Measurements from ENCODE around the gene ITPRIP.

GRCh38 chr10:104268405-104268712 is 69.9 kb downstream of the ITPRIP start:
- no peak for TF ChIP-seq CTCF (IDR thresholded peaks at IDR 0.05)
- TF ChIP-seq CHD2 (IDR thresholded peaks at IDR 0.05; ENCODE audit: low read length, partially characterized antibody): no peak
- TF ChIP-seq POLR2AphosphoS5 (IDR thresholded peaks at IDR 0.05; ENCODE audit: low read depth, low read length): no peak
- no peak for TF ChIP-seq RFX5 (IDR thresholded peaks at IDR 0.05; ENCODE audit: low read length)
- no peak for TF ChIP-seq IRF3 (IDR thresholded peaks at IDR 0.05; ENCODE audit: low read depth, low read length)
- no peak for TF ChIP-seq JUND (IDR thresholded peaks at IDR 0.05)
- no peak for TF ChIP-seq REST (IDR thresholded peaks at IDR 0.05; ENCODE audit: low read depth, low read length)
- no peak for TF ChIP-seq TEAD4 (IDR thresholded peaks at IDR 0.05; ENCODE audit: borderline replicate concordance, insufficient read depth)
- TF ChIP-seq TAF1 (IDR thresholded peaks at IDR 0.05; ENCODE audit: borderline replicate concordance, low read depth, low read length): no peak
- no peak for TF ChIP-seq USF2 (IDR thresholded peaks at IDR 0.05; ENCODE audit: borderline replicate concordance, low read depth, low read length)
- TF ChIP-seq EP300 (IDR thresholded peaks at IDR 0.05; ENCODE audit: borderline replicate concordance in 1 of 2, low read depth in 1 of 2, low read length in 1 of 2): no peak
- no peak for TF ChIP-seq MAX (IDR thresholded peaks at IDR 0.05; ENCODE audit: low read depth)
- no peak for TF ChIP-seq EZH2phosphoT487 (IDR thresholded peaks at IDR 0.05; ENCODE audit: borderline replicate concordance, low read depth)
- no peak for TF ChIP-seq PBX3 (IDR thresholded peaks at IDR 0.05)

All from SK-N-SH (cell line).